HG03039 (cell line): ENCODE results near the gene CACNA2D4.

Experiments used
- ATAC-seq: cut with Tn5 transposase; IDR thresholded peaks from one replicate; pipeline ENCODE4 v1.9.1; 2021; ENCODE audit warnings: mild to moderate bottlenecking, moderate library complexity; ENCODE audit not compliant: unreplicated experiment

Gene CACNA2D4

DNA sequence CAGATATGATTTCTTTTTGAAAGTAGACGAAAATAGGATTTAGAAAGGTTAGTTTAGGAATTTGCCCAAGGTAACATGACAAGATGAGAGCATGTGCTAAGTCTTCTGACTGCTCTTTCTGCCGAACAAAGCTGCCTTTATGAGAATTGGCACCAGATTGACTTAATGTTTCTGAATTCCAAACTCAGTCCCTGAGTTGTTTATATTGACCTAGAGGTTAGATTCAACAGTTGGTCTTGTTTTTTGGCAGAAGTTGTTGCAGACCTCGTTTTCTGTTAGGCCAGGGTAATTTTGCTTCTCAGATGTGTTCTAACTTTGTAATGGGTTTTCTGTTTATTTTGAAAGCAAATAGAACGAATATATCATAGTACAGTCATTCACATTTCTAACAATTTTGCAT is 159.6 kb downstream of the CACNA2D4 start:
- ATAC-seq: no peak

GRCh38 chr12:1758376-1758775 is 160.1 kb downstream of the CACNA2D4 start:
- no peak for ATAC-seq

DNA sequence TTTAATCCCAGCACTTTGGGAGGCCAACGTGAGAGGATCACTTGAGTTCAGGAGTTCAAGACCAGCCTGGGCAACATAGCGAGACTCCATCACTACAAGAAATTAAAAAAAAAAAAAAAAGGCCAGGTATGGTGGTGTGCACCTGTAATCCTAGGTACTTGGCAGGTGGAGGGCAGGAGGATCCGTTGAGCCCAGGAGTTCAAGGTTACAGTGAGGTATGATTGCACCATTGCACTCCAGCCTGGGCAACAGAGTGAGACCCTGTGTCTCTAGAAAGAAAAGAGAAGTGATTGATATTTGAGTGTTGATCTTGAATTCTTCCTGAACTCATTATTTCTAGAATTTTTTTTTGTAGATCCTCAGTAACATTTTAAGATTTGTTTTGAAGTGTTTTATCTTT is 168.2 kb downstream of the CACNA2D4 start:
- no peak for ATAC-seq

DNA sequence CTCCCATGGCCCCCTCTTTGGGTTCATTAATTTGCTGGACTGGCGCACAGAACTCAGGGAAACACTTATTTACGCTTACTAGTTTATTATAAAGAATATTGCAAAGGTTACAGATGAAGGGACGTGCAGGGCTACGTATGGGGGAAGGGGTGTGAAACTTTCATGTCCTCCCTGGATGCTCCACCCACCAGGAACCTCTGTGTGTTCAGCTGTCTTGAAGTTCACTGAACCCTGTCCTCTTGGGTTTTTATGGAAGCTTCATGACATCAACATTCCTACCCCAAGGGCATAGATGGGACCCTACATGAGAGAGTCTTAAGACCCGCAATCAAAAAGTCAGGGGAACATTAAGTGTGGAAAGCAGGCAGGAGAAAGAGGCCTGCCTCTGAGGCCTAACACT is 169.4 kb downstream of the CACNA2D4 start:
- no peak for ATAC-seq

- ATAC-seq: no peak
Observed at GRCh38 chr12:1747609-1748008, 170.8 kb downstream of the CACNA2D4 start.

DNA sequence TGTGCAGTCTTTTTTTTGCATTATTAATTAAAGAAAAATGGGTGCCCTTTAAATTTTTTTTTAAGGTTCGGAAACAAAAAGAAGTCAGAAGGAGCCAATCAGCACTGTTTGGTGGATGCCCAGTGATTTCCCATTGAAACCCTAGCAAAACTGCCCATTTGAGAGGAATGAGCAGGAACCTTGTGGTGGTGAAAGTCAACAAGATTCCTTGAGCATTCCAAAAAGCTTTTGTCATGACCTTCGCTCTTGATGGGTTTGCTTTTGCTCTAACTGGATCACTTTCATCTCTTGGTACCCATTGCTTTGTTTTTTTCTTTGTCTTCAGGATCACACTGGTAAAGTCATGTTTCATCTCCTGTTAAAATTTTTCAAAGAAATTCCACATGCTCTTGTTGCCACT is 173.5 kb downstream of the CACNA2D4 start:
- ATAC-seq: no peak
